CD4-positive, alpha-beta T cell treated with Interleukin-21 for 1 hour (primary cell): Measurements from ENCODE around the gene KIFAP3.
A peak's percentile ranks its signal among the peaks of the same experiment; 100 is the strongest.
"Not testable (repeated sequence)": the region's sequence is repeated elsewhere in the genome, so short reads cannot be mapped to it uniquely, and the experiment has no call there.

Source experiments
- DNase-seq: peaks from one replicate; pipeline ENCODE4 v3.0.0-alpha.2; 2020

KIFAP3 gene

DNA sequence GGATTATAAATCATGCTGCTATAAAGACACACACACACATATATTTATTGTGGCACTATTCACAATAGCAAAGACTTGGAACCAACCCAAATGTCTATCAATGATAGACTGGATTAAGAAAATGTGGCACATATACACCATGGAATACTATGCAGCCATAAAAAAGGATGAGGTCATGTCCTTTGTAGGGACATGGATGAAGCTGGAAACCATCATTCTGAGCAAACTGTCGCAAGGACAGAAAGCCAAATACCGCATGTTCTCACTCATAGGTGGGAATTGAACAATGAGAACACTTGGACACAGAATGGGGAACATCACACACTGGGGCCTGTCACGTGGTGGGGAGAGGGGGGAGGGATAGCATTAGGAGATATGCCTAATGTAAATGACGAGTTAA, 12.8 kb downstream of the KIFAP3 start:
- not testable (repeated sequence) for DNase-seq

- DNase-seq = not testable (repeated sequence)
Observed at GRCh38 chr1:170060015-170060520, 14.4 kb downstream of the KIFAP3 start.

DNA sequence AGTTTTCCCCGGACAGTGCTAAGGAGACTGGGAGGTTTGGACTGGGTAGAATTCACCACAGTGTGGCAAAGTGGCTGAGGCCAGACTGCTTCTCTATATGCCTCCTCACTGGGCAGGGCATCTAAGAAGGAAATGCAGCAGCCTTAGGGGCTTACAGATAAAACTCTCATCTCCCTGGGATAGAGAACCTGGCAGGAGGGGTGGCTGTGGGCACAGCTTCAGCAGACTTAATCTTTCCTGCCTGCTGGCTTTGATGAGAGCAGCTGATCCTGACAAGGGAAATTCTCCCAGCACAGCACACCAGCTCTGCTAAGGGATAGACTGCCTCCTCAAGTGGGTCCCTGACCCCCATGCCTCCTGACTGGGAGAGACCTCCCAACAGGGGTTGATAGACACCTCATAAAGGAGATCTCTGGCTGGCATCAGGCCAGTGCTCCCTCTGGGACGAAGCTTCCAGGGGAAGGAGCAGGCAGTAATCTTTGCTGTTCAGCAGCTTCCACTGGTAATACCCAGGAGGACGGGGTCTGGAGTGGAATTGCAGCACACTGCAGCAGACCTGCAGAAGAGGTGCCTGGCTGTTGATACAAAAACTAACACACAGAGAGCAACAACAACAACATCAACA, 25.2 kb downstream of the KIFAP3 start:
- no peak for DNase-seq

DNA sequence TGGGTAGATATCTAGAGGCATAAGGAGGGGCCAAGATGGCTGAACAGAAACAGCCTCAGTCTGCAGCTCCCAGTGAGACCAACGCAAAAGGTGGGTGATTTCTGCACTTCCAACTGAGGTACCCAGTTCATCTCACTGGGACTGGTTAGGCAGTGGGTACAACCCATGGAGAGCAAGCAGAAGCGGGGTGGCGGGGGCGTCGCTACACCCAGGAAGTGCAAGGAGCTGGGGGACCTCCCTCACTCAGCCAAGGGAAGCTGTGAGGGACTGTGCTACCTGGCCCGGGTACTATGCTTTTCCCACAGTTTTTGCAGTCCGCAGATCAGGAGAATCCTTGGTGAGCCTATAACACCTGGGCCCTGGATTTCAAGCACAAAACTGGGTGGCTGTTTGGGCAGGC, 26.0 kb downstream of the KIFAP3 start:
- no peak for DNase-seq

DNA sequence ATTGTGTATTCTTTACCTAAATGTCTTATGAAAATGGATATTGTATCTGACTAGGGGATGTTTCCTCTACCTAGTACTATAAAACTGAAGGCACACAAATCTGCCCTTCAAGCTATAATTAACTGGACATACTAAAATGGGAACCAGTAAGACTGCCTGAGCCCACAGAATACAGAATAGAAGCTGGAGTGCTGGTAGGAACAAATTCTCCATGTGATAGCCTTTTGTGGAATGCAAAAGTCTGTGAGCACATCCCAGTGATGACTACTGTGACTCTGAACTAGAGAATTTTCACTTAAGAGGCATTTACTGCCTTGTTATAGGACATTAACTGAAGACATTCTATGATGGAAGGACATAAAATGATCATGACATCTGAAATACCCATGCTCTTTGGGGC, 30.3 kb downstream of the KIFAP3 start:
- DNase-seq = no peak

DNA sequence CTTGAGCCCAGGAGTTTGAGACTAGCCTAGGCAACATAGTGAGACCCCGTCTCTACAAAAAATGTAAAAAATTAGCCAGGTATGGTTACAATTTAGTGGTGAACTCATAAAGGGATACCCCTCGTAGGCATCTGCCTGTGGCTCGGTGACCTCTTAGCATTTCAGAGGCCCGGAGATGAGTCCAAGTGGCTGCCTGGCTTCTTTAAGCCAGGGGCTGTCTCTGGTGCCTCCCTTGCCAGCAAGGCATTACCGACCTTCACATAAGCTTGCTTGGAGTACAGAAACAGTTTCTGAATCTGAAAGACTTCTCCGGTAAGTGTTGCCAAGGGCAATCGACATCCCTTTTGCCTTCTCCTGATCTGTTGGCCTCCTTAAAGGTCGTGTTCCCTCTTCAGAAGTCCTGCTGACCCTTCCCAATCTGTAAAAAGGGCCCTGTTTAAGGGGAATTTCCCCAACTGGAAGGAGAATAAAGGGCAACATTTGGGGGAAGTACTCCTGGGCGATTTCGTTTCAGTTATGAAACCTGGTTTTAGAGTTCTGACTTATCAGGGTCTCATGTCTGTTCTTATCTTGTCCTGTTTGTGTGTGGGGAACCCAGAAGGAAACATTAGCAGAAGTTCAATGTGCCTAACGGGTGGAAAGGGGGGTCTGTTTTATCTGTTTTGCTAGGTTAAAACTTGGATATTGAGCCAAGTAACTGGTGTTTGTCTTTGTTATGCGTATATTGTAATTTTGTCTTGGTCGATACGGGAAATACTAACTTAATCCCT, 32.9 kb downstream of the KIFAP3 start:
- no peak for DNase-seq

- no peak for DNase-seq
Observed at GRCh38 chr1:170032531-170033280, 41.8 kb downstream of the KIFAP3 start.

- no peak for DNase-seq
Observed at GRCh38 chr1:170030212-170030611, 44.3 kb downstream of the KIFAP3 start.

- no peak for DNase-seq
Observed at GRCh38 chr1:170027760-170028159, 46.7 kb downstream of the KIFAP3 start.

GRCh38 chr1:170020859-170021258, 53.6 kb downstream of the KIFAP3 start:
- no peak for DNase-seq

DNA sequence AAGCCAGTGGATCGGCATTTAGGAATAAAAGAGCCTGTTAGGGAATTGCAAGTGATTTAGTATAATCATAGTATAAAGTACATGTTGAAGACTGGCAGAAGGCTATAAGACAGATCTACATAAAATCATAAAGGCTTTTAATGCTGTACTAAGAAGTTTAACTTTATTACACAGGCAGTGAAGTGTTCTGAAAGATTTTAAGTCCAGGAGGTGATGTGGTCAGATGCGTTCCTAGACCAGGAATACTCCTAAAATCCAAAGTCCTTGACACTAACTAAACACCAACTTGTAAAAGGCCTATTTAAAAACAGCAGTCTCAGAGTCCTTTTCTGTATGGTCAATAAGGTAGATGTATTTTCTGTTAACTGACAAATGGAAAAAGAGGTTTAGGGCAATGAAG, 57.0 kb downstream of the KIFAP3 start:
- no peak for DNase-seq

- DNase-seq = no peak
Observed at GRCh38 chr1:170012920-170013319, 61.6 kb downstream of the KIFAP3 start.

DNA sequence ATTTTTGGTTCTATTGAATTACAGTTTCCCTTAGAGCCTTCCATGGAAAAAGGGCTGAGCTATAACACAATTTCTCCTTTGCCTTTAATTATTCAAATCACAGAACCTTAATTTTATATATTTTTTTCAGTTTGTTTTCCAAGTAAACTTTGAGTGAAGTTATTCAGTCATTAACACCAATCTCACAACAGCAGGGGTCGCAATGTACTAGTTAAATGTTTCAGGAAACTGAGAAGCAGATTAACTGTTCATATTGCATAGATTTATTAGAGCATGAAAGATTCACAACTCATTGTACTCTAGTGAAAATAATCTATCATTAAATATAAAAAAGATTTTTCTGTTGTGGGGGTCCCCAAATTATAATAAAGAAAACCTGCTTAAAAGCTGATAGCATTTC, 64.1 kb downstream of the KIFAP3 start:
- DNase-seq = peak; percentile 29

DNA sequence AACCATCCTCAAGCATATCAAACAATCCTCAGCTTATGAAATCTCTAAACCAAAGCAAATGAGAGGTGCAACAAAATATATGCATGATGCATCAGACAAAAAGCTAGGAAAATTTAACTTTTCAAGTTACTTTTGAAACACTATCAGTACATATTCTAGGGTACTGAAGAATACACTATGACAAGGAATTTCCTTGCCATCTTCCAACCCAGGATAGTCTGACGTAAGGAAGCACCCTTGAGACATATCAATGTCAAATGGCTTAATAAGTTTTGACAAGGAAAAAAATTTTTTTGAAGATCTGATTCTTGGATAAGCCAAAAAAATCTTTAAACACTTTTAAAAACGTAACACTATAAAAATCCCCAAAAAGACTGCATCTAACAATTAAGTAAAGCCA, 64.9 kb downstream of the KIFAP3 start:
- DNase-seq = no peak

GRCh38 chr1:170008745-170009144, 65.8 kb downstream of the KIFAP3 start:
- DNase-seq = not testable (repeated sequence)

DNA sequence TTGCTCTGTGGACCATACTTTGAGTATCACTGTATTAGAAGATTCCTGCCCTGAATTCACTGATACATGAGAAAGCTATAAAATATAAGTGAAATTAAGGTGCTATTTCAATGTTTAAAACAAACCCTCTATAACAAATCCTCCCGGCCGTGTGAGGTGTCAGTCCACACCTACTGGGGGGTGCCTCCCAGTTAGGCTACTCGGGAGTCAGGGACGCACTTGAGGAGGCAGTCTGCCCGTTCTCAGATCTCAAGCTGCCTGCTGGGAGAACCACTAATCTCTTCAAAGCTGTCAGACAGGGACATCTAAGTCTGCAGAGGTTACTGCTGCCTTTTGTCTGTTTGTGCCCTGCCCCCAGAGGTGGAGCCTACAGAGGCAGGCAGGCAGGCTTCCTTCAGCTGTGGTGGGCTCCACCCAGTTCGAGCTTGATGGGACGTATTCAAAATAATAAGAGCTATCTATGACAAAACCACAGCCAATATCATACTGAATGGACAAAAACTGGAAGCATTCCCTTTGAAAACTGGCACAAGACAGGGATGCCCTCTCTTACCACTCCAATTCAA, 71.1 kb downstream of the KIFAP3 start:
- not testable (repeated sequence) for DNase-seq

- DNase-seq = no peak
Observed at GRCh38 chr1:170001266-170001665, 73.2 kb downstream of the KIFAP3 start.

- no peak for DNase-seq
Observed at GRCh38 chr1:169999761-170000160, 74.7 kb downstream of the KIFAP3 start.

DNA sequence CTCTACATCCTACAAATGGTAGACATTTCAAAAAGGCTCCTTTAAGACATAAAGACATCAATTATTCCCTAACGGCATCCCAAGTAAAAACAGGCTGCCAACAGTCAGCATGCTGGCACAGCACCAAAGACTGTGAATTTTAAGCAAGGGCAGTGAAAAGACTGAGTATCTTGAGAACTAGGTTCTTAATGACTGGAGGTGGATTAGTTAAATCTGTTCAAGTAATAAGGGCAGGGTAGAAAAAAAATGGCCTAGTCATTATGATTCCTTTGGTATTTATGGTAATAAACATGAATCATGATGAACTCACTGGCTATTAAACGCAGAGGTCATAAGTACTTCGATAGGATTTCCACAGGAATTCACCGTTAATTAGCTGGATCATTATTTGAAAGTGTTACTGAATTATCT, 75.2 kb downstream of the KIFAP3 start:
- no peak for DNase-seq

GRCh38 chr1:169995993-169996392, 78.5 kb downstream of the KIFAP3 start:
- no peak for DNase-seq

DNA sequence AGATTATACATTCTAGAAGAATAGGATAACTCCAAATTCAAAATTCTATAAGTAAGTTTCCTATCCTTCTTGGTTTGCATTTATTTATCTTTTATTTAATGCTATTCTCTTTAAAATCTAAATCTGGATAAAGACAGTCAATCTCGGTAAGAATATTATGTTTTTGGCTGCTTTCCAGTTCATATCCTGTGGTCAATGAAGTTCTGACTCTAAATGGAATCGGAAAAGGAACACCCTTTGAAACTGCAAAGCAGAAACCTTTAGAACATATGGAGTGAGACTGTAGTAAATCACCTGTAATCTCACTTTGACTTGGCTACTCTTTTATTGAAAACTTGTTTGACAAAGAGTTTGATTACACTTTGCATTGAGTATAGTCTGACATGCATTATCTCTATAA, 85.2 kb downstream of the KIFAP3 start:
- DNase-seq = no peak

GRCh38 chr1:169985757-169986156, 88.7 kb downstream of the KIFAP3 start:
- no peak for DNase-seq

DNA sequence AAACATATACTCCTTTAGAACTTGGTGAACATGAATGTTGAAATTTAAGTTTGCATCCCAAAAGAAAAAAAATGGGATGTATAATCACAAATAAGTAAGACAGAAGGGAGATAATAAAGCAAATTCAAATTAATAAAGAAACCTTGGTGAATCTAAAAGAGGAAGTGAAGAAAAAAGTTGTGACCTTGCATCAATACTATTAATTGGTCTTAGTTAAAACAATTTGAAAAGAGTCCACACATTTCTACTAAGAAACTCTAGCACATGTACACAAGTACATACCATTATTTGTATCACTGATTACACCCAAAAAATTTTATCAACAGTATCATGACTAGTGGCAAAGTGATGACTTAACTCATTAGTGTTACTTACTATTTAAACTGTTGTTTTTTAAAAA, 100.4 kb downstream of the KIFAP3 start:
- DNase-seq = no peak
